ENCODE measurements around the gene CWC15. TPM values are rescaled to one million over a fixed set of nuclear protein-coding genes. Genes with fewer than 3 reads are reported as not detected.
"Not testable (repeated sequence)": the region's sequence is repeated elsewhere in the genome, so short reads cannot be mapped to it uniquely, and the experiment has no call there.

Gene CWC15
- polyA plus RNA-seq, 1 donor (not counting 4 experiments of a cell fraction or from before 2014, with no cell fraction given) = 56.3 TPM

- H3K27me3 ChIP-seq (ENCODE audit: control insufficient read depth, extremely low read depth, insufficient read depth, low read length) = no peaks in the 10 kb centered on the region
- dilution Hi-C loops (cut with MboI; ENCODE audit: extremely low pct_ligation_motif_present, low sequenced_read_pairs) = no loop called here
- no peak overlapping the region for H2AFZ ChIP-seq (ENCODE audit: control insufficient read depth, low read length)
- no peaks in the 10 kb centered on the region for H3K9me1 ChIP-seq (ENCODE audit: control insufficient read depth, extremely low read depth, insufficient read depth, low read length)
- no peak overlapping the region for H3K9ac ChIP-seq (ENCODE audit: control insufficient read depth, extremely low read depth, insufficient read depth, low read length)
- no peak for DNase-seq (ENCODE audit: low read depth, low spot score)
- no peak for FAIRE-seq
- H3K9me3 ChIP-seq (ENCODE audit: control insufficient read depth, low read depth, low read length) = no peaks in the 10 kb centered on the region
- no peak overlapping the region for H3K4me2 ChIP-seq (ENCODE audit: control insufficient read depth, extremely low read depth, insufficient read depth, low read depth, low read length)
- no peaks in the 10 kb centered on the region for H3K36me3 ChIP-seq (ENCODE audit: control insufficient read depth in 2 of 2, extremely low read depth in 1 of 2, insufficient read depth in 2 of 2, low read length in 2 of 2)
- no peaks in the 10 kb centered on the region for H4K20me1 ChIP-seq (ENCODE audit: control insufficient read depth, extremely low read depth, insufficient read depth, low read length)
- TF ChIP-seq EZH2 (IDR thresholded peaks at IDR 0.05; ENCODE audit: low read length) (no peak), CTCF (optimal IDR thresholded peaks at IDR 0.05 in 1 of 3, IDR thresholded peaks at IDR 0.05 in 1 of 3, conservative IDR thresholded peaks at IDR 0.05 in 1 of 3; ENCODE audit: extremely low read depth in 1 of 3, insufficient read depth in 2 of 3, low read length in 3 of 3) (no peak)
- H3K4me3 ChIP-seq (ENCODE audit: control insufficient read depth in 2 of 3, extremely low read depth in 1 of 3, insufficient read depth in 2 of 3, low read depth in 1 of 3, low read length in 3 of 3) = no peak overlapping the region
- H3K27ac ChIP-seq (ENCODE audit: control insufficient read depth, insufficient read depth, low read length) = no peak overlapping the region
- H3K4me1 ChIP-seq (ENCODE audit: control insufficient read depth, extremely low read depth, insufficient read depth, low read length) = no peaks in the 10 kb centered on the region
- no peaks in the 10 kb centered on the region for H3K79me2 ChIP-seq (ENCODE audit: control insufficient read depth, insufficient read depth, low read length)
Observed at GRCh38 chr11:94920311-94920710, 53.0 kb downstream of the CWC15 start.

GRCh38 chr11:94913718-94914394 lies 59.5 kb downstream of the CWC15 start:
- H3K9me3 ChIP-seq (ENCODE audit: control insufficient read depth, low read depth, low read length); H3K36me3 ChIP-seq (ENCODE audit: control insufficient read depth in 2 of 2, extremely low read depth in 1 of 2, insufficient read depth in 2 of 2, low read length in 2 of 2); H3K4me1 ChIP-seq (ENCODE audit: control insufficient read depth, extremely low read depth, insufficient read depth, low read length); DNase-seq (ENCODE audit: low read depth, low spot score); H3K4me2 ChIP-seq (ENCODE audit: control insufficient read depth, extremely low read depth, insufficient read depth, low read depth, low read length); H3K27ac ChIP-seq (ENCODE audit: control insufficient read depth, insufficient read depth, low read length); H3K27me3 ChIP-seq (ENCODE audit: control insufficient read depth, extremely low read depth, insufficient read depth, low read length); FAIRE-seq; H4K20me1 ChIP-seq (ENCODE audit: control insufficient read depth, extremely low read depth, insufficient read depth, low read length); H2AFZ ChIP-seq (ENCODE audit: control insufficient read depth, low read length); dilution Hi-C loops (cut with MboI; ENCODE audit: extremely low pct_ligation_motif_present, low sequenced_read_pairs); H3K79me2 ChIP-seq (ENCODE audit: control insufficient read depth, insufficient read depth, low read length); H3K4me3 ChIP-seq (ENCODE audit: control insufficient read depth in 2 of 3, extremely low read depth in 1 of 3, insufficient read depth in 2 of 3, low read depth in 1 of 3, low read length in 3 of 3); H3K9ac ChIP-seq (ENCODE audit: control insufficient read depth, extremely low read depth, insufficient read depth, low read length); H3K9me1 ChIP-seq (ENCODE audit: control insufficient read depth, extremely low read depth, insufficient read depth, low read length): not testable (repeated sequence)

- dilution Hi-C loops (cut with MboI; ENCODE audit: extremely low pct_ligation_motif_present, low sequenced_read_pairs) = no loop called here
- Histone ChIP-seq H3K4me2 (ENCODE audit: control insufficient read depth, extremely low read depth, insufficient read depth, low read depth, low read length) (no peak overlapping the region), H3K4me3 (ENCODE audit: control insufficient read depth in 2 of 3, extremely low read depth in 1 of 3, insufficient read depth in 2 of 3, low read depth in 1 of 3, low read length in 3 of 3) (no peak overlapping the region), H3K9me1 (ENCODE audit: control insufficient read depth, extremely low read depth, insufficient read depth, low read length) (no peaks in the 10 kb centered on the region), H4K20me1 (ENCODE audit: control insufficient read depth, extremely low read depth, insufficient read depth, low read length) (no peaks in the 10 kb centered on the region), H3K27me3 (ENCODE audit: control insufficient read depth, extremely low read depth, insufficient read depth, low read length) (no peaks in the 10 kb centered on the region), H3K9ac (ENCODE audit: control insufficient read depth, extremely low read depth, insufficient read depth, low read length) (no peak overlapping the region), H3K79me2 (ENCODE audit: control insufficient read depth, insufficient read depth, low read length) (no peaks in the 10 kb centered on the region), H3K27ac (ENCODE audit: control insufficient read depth, insufficient read depth, low read length) (no peak overlapping the region), H3K9me3 (ENCODE audit: control insufficient read depth, low read depth, low read length) (no peaks in the 10 kb centered on the region), H3K36me3 (ENCODE audit: control insufficient read depth in 2 of 2, extremely low read depth in 1 of 2, insufficient read depth in 2 of 2, low read length in 2 of 2) (peaks cover 3 to 9% of the 10 kb centered on the region in 2 experiments), H2AFZ (ENCODE audit: control insufficient read depth, low read length) (no peak overlapping the region), H3K4me1 (ENCODE audit: control insufficient read depth, extremely low read depth, insufficient read depth, low read length) (no peaks in the 10 kb centered on the region)
- TF ChIP-seq CTCF (optimal IDR thresholded peaks at IDR 0.05 in 1 of 3, IDR thresholded peaks at IDR 0.05 in 1 of 3, conservative IDR thresholded peaks at IDR 0.05 in 1 of 3; ENCODE audit: extremely low read depth in 1 of 3, insufficient read depth in 2 of 3, low read length in 3 of 3) (no peak), EZH2 (IDR thresholded peaks at IDR 0.05; ENCODE audit: low read length) (no peak)
- FAIRE-seq = no peak
- no peak for DNase-seq (ENCODE audit: low read depth, low spot score)
Observed at GRCh38 chr11:94912806-94913205, 60.5 kb downstream of the CWC15 start.
